A549 (cell line): Measurements from ENCODE around the gene SMG6. TPM values are rescaled to one million over a fixed set of nuclear protein-coding genes. Genes with fewer than 3 reads are reported as not detected.

Experiments
- ATAC-seq, 2 experiments: fragments of 200-7000 bp in 1 of 2; fragments of >200 bp in 1 of 2; cut with Nextera tagmentation in 1 of 2; cut with Tn5 transposase in 1 of 2; 3 replicates each; pipeline versions ENCODE4 v1.8.0 to v1.9.1; 2018 to 2020; ENCODE audit warnings: mild to moderate bottlenecking in 1 of 2, moderate library complexity in 1 of 2
- CTCF ChIA-PET: fragments of 300-600 bp; sonication (Branson Sonifier 250); formaldehyde crosslinking; extraction: SDS; loops from one replicate; lab custom pipeline; 2021; ENCODE audit warnings: antibody characterized with exemption, inconsistent platforms; lab: Yijun Ruan, JAX
- POLR2A ChIA-PET: fragments of 350-600 bp; formaldehyde crosslinking; extraction: SDS; loops from one replicate; lab custom pipeline; 2021; ENCODE audit warnings: antibody characterized with exemption, inconsistent platforms; lab: Yijun Ruan, JAX
- DNase-seq, 2 experiments: peaks; one replicate each; pipeline versions ENCODE4 v3.0.0 to v3.0.0-alpha.2; 2011 to 2016; ENCODE audit warnings: low read depth in 1 of 2, low spot score in 1 of 2
- FAIRE-seq: peaks from 2 replicates; lab custom pipeline; 2011; peaks lifted over from hg19 to GRCh38; lab: Jason Lieb, UNC
- H3K27ac ChIP-seq, 2 experiments: fragments of >200 bp; sonication (Bioruptor Twin); formaldehyde crosslinking; 3 replicates each; pipeline ENCODE4 v1.5.1; 2016 to 2017
- H3K4me1 ChIP-seq: fragments of >200 bp; sonication (Bioruptor Twin); formaldehyde crosslinking; 3 replicates; pipeline ENCODE4 v1.6.1; 2016
- H3K4me2 ChIP-seq: fragments of >200 bp; sonication (Bioruptor Twin); formaldehyde crosslinking; 3 replicates; pipeline ENCODE4 v1.6.1; 2016
- H3K4me3 ChIP-seq: fragments of >200 bp; sonication (Bioruptor Twin); formaldehyde crosslinking; 3 replicates; pipeline ENCODE4 v1.5.1; 2016
- H3K9me3 ChIP-seq: fragments of >200 bp; sonication (Bioruptor Twin); formaldehyde crosslinking; 3 replicates; pipeline ENCODE4 v1.6.1; 2016
- ATOH8 ChIP-seq: fragments of 250-450 bp; sonication (Bioruptor Pico); IDR thresholded peaks from 2 replicates; pipeline ENCODE4 v1.5.0; 2020; ENCODE audit warnings: low read depth, mild to moderate bottlenecking, moderate library complexity
- CBX8 ChIP-seq: fragments of 200-600 bp; sonication (generic); IDR thresholded peaks from 2 replicates; pipeline ENCODE4 v1.6.1; 2016
- CHD2 ChIP-seq: fragments of 150-350 bp; IDR thresholded peaks from 2 replicates; pipeline ENCODE4 v1.6.1; 2014; ENCODE audit warnings: low read length; ENCODE audit not compliant: partially characterized antibody
- CTCF ChIP-seq: fragments of >200 bp; sonication (Bioruptor Twin); formaldehyde crosslinking; IDR thresholded peaks from 3 replicates; pipeline ENCODE4 v1.5.1; 2016
- EP300 ChIP-seq, 2 experiments: fragments of >200 bp; sonication (Bioruptor Twin); formaldehyde crosslinking; IDR thresholded peaks; 2 replicates in 1 of 2; 3 replicates in 1 of 2; pipeline ENCODE4 v1.6.1; 2016 to 2017
- FOSB ChIP-seq: fragments of 250-450 bp; sonication (Bioruptor Pico); IDR thresholded peaks from 2 replicates; pipeline ENCODE4 v1.5.0; 2020; ENCODE audit warnings: mild to moderate bottlenecking, moderate library complexity
- FOSL2 ChIP-seq, 2 experiments: fragments of 450-650 bp in 1 of 2; fragments of >200 bp in 1 of 2; sonication (Bioruptor Twin) in 1 of 2; formaldehyde crosslinking; IDR thresholded peaks; 2 replicates each; pipeline versions ENCODE4 v1.5.0 to v1.6.1; 2016 to 2020; ENCODE audit warnings: mild to moderate bottlenecking in 1 of 2, moderate library complexity in 1 of 2
- FOXS1 ChIP-seq: fragments of 250-450 bp; sonication (Bioruptor Pico); IDR thresholded peaks from 2 replicates; pipeline ENCODE4 v1.5.0; 2020; ENCODE audit warnings: mild to moderate bottlenecking, moderate library complexity
- HEYL ChIP-seq: fragments of 250-450 bp; sonication (Bioruptor Pico); IDR thresholded peaks from 2 replicates; pipeline ENCODE4 v1.8.0; 2021; ENCODE audit warnings: mild to moderate bottlenecking, moderate library complexity
- HMGXB4 ChIP-seq: fragments of 250-450 bp; sonication (Bioruptor Pico); IDR thresholded peaks from 2 replicates; pipeline ENCODE4 v1.5.0; 2021; ENCODE audit warnings: mild to moderate bottlenecking, moderate library complexity, borderline replicate concordance
- JUN ChIP-seq, 2 experiments: fragments of >200 bp; sonication (Bioruptor Twin); formaldehyde crosslinking; IDR thresholded peaks; 2 replicates in 1 of 2; 3 replicates in 1 of 2; pipeline ENCODE4 v1.6.1; 2016 to 2017
- JUNB ChIP-seq: fragments of >200 bp; sonication (Bioruptor Twin); formaldehyde crosslinking; IDR thresholded peaks from 2 replicates; pipeline ENCODE4 v1.6.1; 2016
- MAX ChIP-seq: IDR thresholded peaks from 2 replicates; pipeline ENCODE4 v1.6.1; 2012
- NFE2L2 ChIP-seq: fragments of 150-350 bp; conservative IDR thresholded peaks from 2 replicates; pipeline ENCODE4 v1.6.1; 2014; ENCODE audit warnings: low read length
- NPAS2 ChIP-seq: fragments of 250-450 bp; sonication (Bioruptor Pico); IDR thresholded peaks from 2 replicates; pipeline ENCODE4 v1.8.0; 2022; ENCODE audit warnings: mild to moderate bottlenecking, moderate library complexity, borderline replicate concordance
- NR3C1 ChIP-seq: fragments of >200 bp; sonication (Bioruptor Twin); formaldehyde crosslinking; IDR thresholded peaks from 3 replicates; pipeline ENCODE4 v1.6.1; 2017
- RAD21 ChIP-seq, 2 experiments: fragments of >200 bp in 1 of 2; sonication (Bioruptor Twin) in 1 of 2; formaldehyde crosslinking in 1 of 2; IDR thresholded peaks in 1 of 2; conservative IDR thresholded peaks in 1 of 2; 2 replicates in 1 of 2; 3 replicates in 1 of 2; pipeline ENCODE4 v1.6.1; 2012 to 2018; ENCODE audit warnings: inconsistent platforms in 1 of 2
- REST ChIP-seq: fragments of 200-600 bp; sonication (generic); IDR thresholded peaks from 2 replicates; pipeline ENCODE4 v1.6.1; 2016; ENCODE audit warnings: antibody characterized with exemption, mild to moderate bottlenecking, moderate library complexity
- RFX5 ChIP-seq: fragments of 450-650 bp; IDR thresholded peaks from 2 replicates; pipeline ENCODE4 v1.7.1; 2014; ENCODE audit warnings: antibody characterized with exemption, mild to moderate bottlenecking, moderate library complexity
- RNF2 ChIP-seq: fragments of 200-600 bp; sonication (generic); IDR thresholded peaks from 2 replicates; pipeline ENCODE4 v1.6.1; 2016; ENCODE audit warnings: low read depth, mild to moderate bottlenecking, antibody characterized with exemption, moderate library complexity, borderline replicate concordance
- SMC3 ChIP-seq: fragments of >200 bp; sonication (Bioruptor Twin); formaldehyde crosslinking; IDR thresholded peaks from 3 replicates; pipeline ENCODE4 v1.6.1; 2018; ENCODE audit warnings: inconsistent platforms
- ZC3H11A ChIP-seq: fragments of 450-650 bp; IDR thresholded peaks from 2 replicates; pipeline ENCODE4 v1.6.1; 2014; ENCODE audit warnings: antibody characterized with exemption, mild to moderate bottlenecking
- ZNF302 ChIP-seq: fragments of 250-450 bp; sonication (Bioruptor Pico); IDR thresholded peaks from 2 replicates; pipeline ENCODE4 v1.9.0; 2021; ENCODE audit warnings: inconsistent platforms, mild to moderate bottlenecking, moderate library complexity
- ZSCAN20 ChIP-seq: fragments of 250-450 bp; sonication (Bioruptor Pico); IDR thresholded peaks from 2 replicates; pipeline ENCODE4 v1.8.0; 2022; ENCODE audit warnings: mild to moderate bottlenecking, moderate library complexity
- WGBS: methylation state at CpG from one replicate; pipeline ENCODE4 v1.1.6; 2017; ENCODE audit errors: missing lambda C conversion rate; 5-methylcytosine and 5-hydroxymethylcytosine counted together
- polyA plus RNA-seq, 4 experiments: library from polyadenylated mRNA; depleted of rRNA in 3 of 4; stranded (reverse); fragments of >200 nt; fragmentation: RNase III in 1 of 4; extraction: RNeasy Plus Mini Kit Qiagen cat#74134 plus additional on column Dnase treatment in 1 of 4; gene quantifications; 2 replicates in 3 of 4; 3 replicates in 1 of 4; pipeline ENCODE4 v1.2.3, GENCODE V29; 2011 to 2017

SMG6 gene
- polyA plus RNA-seq, 2 of the 4 experiments (the other 2 are of a cell fraction) = 4.7 to 17.0 TPM

- DNase-seq (no peak), FAIRE-seq (no peak), ATAC-seq (peak; percentile 43 to 64; a peak in 3 of 6 replicates)
- H3K27ac ChIP-seq = no peak overlapping the region
- WGBS = 78% methylated on average over 1 of the region's 1 CpG
- H3K4me2 ChIP-seq = no peak overlapping the region
- no peak overlapping the region for H3K4me3 ChIP-seq
- TF ChIP-seq CHD2 (no peak), FOXS1 (CRISPR knock-in tag) (no peak), ATOH8 (CRISPR knock-in tag) (no peak), ZNF302 (no peak), RAD21 (conservative IDR thresholded peaks at IDR 0.05 in 1 of 2, IDR thresholded peaks at IDR 0.05 in 1 of 2) (no peak), MAX (no peak), NR3C1 (no peak), RNF2 (no peak)
- POLR2A ChIA-PET = no interaction called here
- peaks cover 12% of the 10 kb centered on the region; the same call in 2 of the 3 replicates for H3K4me1 ChIP-seq
- no peaks in the 10 kb centered on the region for H3K9me3 ChIP-seq
- CTCF ChIA-PET = interaction anchor here (0.7 to 2.0 kb wide), 9 partner anchors 16 to 133 kb away, joined by 3 to 8 read pairs (median 4); partner anchors contain the start of gene HIC1
These were observed 165.3 kb downstream of the SMG6 start for GRCh38 chr17:2138318-2138717.

- H3K4me1 ChIP-seq = peaks cover 8% of the 10 kb centered on the region; the same call in 2 of the 3 replicates
- FAIRE-seq = no peak
- H3K27ac ChIP-seq = no peak overlapping the region
- DNase-seq = no peak
- no peak overlapping the region for H3K4me2 ChIP-seq
- CTCF ChIA-PET = interaction anchor here (0.5 to 2.8 kb wide), 11 partner anchors 9 to 148 kb away, joined by 3 to 8 read pairs (median 4); partner anchors contain the start of gene HIC1
- H3K9me3 ChIP-seq = no peaks in the 10 kb centered on the region
- no peak overlapping the region for H3K4me3 ChIP-seq
- 94% methylated on average over 11 of the region's 11 CpGs for WGBS
- POLR2A ChIA-PET = no interaction called here
- peak; percentile 19 to 27; a peak in 3 of 6 replicates for ATAC-seq
- no peak for TF ChIP-seq FOSL2 (IDR thresholded peaks at IDR 0.05)
- no peak for TF ChIP-seq FOSL2 (CRISPR knock-in tag; IDR thresholded peaks at IDR 0.05)
- TF ChIP-seq HEYL (CRISPR knock-in tag) = no peak
- no peak for TF ChIP-seq EP300 (IDR thresholded peaks at IDR 0.05)
- TF ChIP-seq NFE2L2 = no peak
- no peak for TF ChIP-seq ATOH8 (CRISPR knock-in tag)
- no peak for TF ChIP-seq ZC3H11A
- TF ChIP-seq NPAS2 (CRISPR knock-in tag) = no peak
- TF ChIP-seq REST = no peak
- no peak for TF ChIP-seq HMGXB4 (CRISPR knock-in tag)
- TF ChIP-seq JUNB = no peak
- no peak for TF ChIP-seq JUN (IDR thresholded peaks at IDR 0.05)
- no peak for TF ChIP-seq FOSB (CRISPR knock-in tag)
- TF ChIP-seq CTCF = no peak
- TF ChIP-seq RAD21 (conservative IDR thresholded peaks at IDR 0.05 in 1 of 2, IDR thresholded peaks at IDR 0.05 in 1 of 2) = no peak
- no peak for TF ChIP-seq CBX8
- no peak for TF ChIP-seq RFX5
- no peak for TF ChIP-seq ZSCAN20 (CRISPR knock-in tag)
- no peak for TF ChIP-seq SMC3
These were observed 166.1 kb downstream of the SMG6 start for GRCh38 chr17:2137342-2138098.
